GM19193 (cell line): Measurements from ENCODE around the gene GAP43.

Source experiments
- POLR2A ChIP-seq: IDR thresholded peaks from 4 replicates; pipeline ENCODE4 v1.6.1; 2011; ENCODE audit not compliant: insufficient read depth, insufficient read length; ENCODE audit errors: extremely low read depth

The GAP43 gene

GRCh38 chr3:115616461-115616860 lies 6.8 kb upstream of the GAP43 start:
- no peak for TF ChIP-seq POLR2A

GRCh38 chr3:115617591-115617990 lies 5.7 kb upstream of the GAP43 start:
- TF ChIP-seq POLR2A: no peak

GRCh38 chr3:115624029-115624741 lies 875 bp downstream of the GAP43 start:
- TF ChIP-seq POLR2A: no peak

- TF ChIP-seq POLR2A: no peak
Measured at GRCh38 chr3:115624901-115625300, 1.6 kb downstream of the GAP43 start.

- no peak for TF ChIP-seq POLR2A
Measured at GRCh38 chr3:115626006-115626409, 2.7 kb downstream of the GAP43 start.

GRCh38 chr3:115626721-115627120 lies 3.4 kb downstream of the GAP43 start:
- no peak for TF ChIP-seq POLR2A

- no peak for TF ChIP-seq POLR2A
Measured at GRCh38 chr3:115627180-115628074, 4.1 kb downstream of the GAP43 start.

- TF ChIP-seq POLR2A: no peak
Measured at GRCh38 chr3:115628075-115628412, 4.7 kb downstream of the GAP43 start.

GRCh38 chr3:115630850-115631249 lies 7.5 kb downstream of the GAP43 start:
- no peak for TF ChIP-seq POLR2A

GRCh38 chr3:115632026-115632425 lies 8.7 kb downstream of the GAP43 start:
- TF ChIP-seq POLR2A: no peak

GRCh38 chr3:115633467-115633866 lies 10.2 kb downstream of the GAP43 start:
- TF ChIP-seq POLR2A: no peak

GRCh38 chr3:115634052-115634451 lies 10.7 kb downstream of the GAP43 start:
- no peak for TF ChIP-seq POLR2A

GRCh38 chr3:115635406-115635805 lies 12.1 kb downstream of the GAP43 start:
- TF ChIP-seq POLR2A: no peak

- no peak for TF ChIP-seq POLR2A
Measured at GRCh38 chr3:115638241-115638640, 14.9 kb downstream of the GAP43 start.

- TF ChIP-seq POLR2A: no peak
Measured at GRCh38 chr3:115638991-115639390, 15.7 kb downstream of the GAP43 start.

GRCh38 chr3:115644391-115644790 lies 21.1 kb downstream of the GAP43 start:
- TF ChIP-seq POLR2A: no peak
